Measurements from ENCODE around the gene INTS1.

The INTS1 gene

GRCh38 chr7:1532456-1533254 is 28.5 kb upstream of the INTS1 start:
- FAIRE-seq, result no peak
- DNase-seq (ENCODE audit: insufficient read length, low spot score), result no peak
- no peak for TF ChIP-seq CTCF (IDR thresholded peaks at IDR 0.05; ENCODE audit: insufficient read depth, missing control alignments)

- FAIRE-seq, result no peak
- TF ChIP-seq CTCF (IDR thresholded peaks at IDR 0.05; ENCODE audit: insufficient read depth, missing control alignments), result no peak
- DNase-seq (ENCODE audit: insufficient read length, low spot score), result no peak
These were observed 27.8 kb upstream of the INTS1 start for GRCh38 chr7:1531979-1532455.

GRCh38 chr7:1531263-1531978 is 27.2 kb upstream of the INTS1 start:
- FAIRE-seq (no peak), DNase-seq (ENCODE audit: insufficient read length, low spot score) (no peak)
- no peak for TF ChIP-seq CTCF (IDR thresholded peaks at IDR 0.05; ENCODE audit: insufficient read depth, missing control alignments)

- DNase-seq (ENCODE audit: insufficient read length, low spot score) (no peak), FAIRE-seq (no peak)
- TF ChIP-seq CTCF (IDR thresholded peaks at IDR 0.05; ENCODE audit: insufficient read depth, missing control alignments), result no peak
These were observed 26.7 kb upstream of the INTS1 start for GRCh38 chr7:1530946-1531262.

- no peak for TF ChIP-seq CTCF (IDR thresholded peaks at IDR 0.05; ENCODE audit: insufficient read depth, missing control alignments)
These were observed 25.4 kb upstream of the INTS1 start for GRCh38 chr7:1529383-1530116.

GRCh38 chr7:1526271-1526754 is 22.1 kb upstream of the INTS1 start:
- DNase-seq (ENCODE audit: insufficient read length, low spot score), result no peak
- no peak for FAIRE-seq
- no peak for TF ChIP-seq CTCF (IDR thresholded peaks at IDR 0.05; ENCODE audit: insufficient read depth, missing control alignments)

More at GRCh38 chr7:1529383-1530116, 25.4 kb upstream of the INTS1 start:
- no peak for DNase-seq (ENCODE audit: insufficient read length, low spot score)
- no peak for FAIRE-seq

Measured in D721Med (cell line).